Kidney epithelial cell (primary cell): ENCODE results near the gene DEFB132. TPM values are rescaled to one million over a fixed set of nuclear protein-coding genes. Genes with fewer than 3 reads are reported as not detected.

Experiments
- DNase-seq: peaks from one replicate; pipeline ENCODE4 v3.0.0-alpha.2; 2010; ENCODE audit warnings: low read depth
- H3K27me3 ChIP-seq: 2 replicates; pipeline ENCODE4 v1.6.0; 2011; ENCODE audit warnings: low read length; ENCODE audit not compliant: control insufficient read depth, insufficient read depth
- H3K36me3 ChIP-seq: 2 replicates; pipeline ENCODE4 v1.5.1; 2011; ENCODE audit warnings: low read length; ENCODE audit not compliant: control insufficient read depth, insufficient read depth
- H3K4me3 ChIP-seq: 2 replicates; pipeline ENCODE4 v1.5.1; 2011; ENCODE audit warnings: low read depth, mild to moderate bottlenecking, control low read depth, low read length
- total RNA-seq: library from RNA; depleted of rRNA; stranded (reverse); fragments of >200 nt; gene quantifications from 2 replicates; pipeline ENCODE4 v1.2.3, GENCODE V29; 2015
- TF ChIP-seq, protein P1 (sequence below): IDR thresholded peaks from 2 replicates; pipeline ENCODE4 v1.5.1; 2011; ENCODE audit warnings: mild to moderate bottlenecking, moderate library complexity, low read length, control low read depth, inconsistent platforms; ENCODE audit not compliant: insufficient read depth, poor library complexity, severe bottlenecking

Gene DEFB132
- total RNA-seq, 1 donor from 2014 or later, result not detected

DNA sequence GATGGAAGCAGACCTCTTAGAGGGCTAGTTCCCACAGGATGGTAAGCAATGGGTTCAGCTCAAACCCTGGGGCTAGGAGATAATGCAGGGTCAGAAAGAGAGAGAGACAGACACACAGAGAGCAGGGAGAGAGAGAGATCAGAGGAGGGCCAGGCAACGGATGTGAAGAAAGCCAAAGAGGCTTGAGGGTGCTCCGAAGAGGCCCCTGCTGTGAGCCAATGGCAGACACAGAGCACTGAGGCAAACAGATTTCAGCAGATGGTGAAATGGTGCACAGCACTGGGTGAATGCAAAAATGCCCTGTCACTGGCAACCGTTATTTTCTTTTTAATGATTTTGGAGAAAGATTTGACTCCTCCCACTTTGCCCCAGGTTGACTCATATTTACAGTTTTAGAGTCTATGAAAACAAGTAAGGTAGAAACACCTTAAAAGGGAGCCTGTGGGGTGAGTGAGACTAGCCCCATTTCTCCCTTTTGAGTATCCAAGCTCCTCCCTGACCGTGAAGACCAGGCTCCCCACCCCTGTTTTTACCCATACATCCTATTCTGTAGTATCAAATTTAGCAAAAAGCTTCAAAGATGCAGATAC is 840 bp downstream of the DEFB132 start:
- TF ChIP-seq, protein P1, sequence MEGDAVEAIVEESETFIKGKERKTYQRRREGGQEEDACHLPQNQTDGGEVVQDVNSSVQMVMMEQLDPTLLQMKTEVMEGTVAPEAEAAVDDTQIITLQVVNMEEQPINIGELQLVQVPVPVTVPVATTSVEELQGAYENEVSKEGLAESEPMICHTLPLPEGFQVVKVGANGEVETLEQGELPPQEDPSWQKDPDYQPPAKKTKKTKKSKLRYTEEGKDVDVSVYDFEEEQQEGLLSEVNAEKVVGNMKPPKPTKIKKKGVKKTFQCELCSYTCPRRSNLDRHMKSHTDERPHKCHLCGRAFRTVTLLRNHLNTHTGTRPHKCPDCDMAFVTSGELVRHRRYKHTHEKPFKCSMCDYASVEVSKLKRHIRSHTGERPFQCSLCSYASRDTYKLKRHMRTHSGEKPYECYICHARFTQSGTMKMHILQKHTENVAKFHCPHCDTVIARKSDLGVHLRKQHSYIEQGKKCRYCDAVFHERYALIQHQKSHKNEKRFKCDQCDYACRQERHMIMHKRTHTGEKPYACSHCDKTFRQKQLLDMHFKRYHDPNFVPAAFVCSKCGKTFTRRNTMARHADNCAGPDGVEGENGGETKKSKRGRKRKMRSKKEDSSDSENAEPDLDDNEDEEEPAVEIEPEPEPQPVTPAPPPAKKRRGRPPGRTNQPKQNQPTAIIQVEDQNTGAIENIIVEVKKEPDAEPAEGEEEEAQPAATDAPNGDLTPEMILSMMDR, result no peak
- no peak for DNase-seq
- H3K36me3 ChIP-seq, result no peaks in the 10 kb centered on the region
- H3K4me3 ChIP-seq, result no peak overlapping the region
- peaks cover 2% of the 10 kb centered on the region for H3K27me3 ChIP-seq

- peaks cover 2% of the 10 kb centered on the region for H3K27me3 ChIP-seq
- TF ChIP-seq, protein P1, result peak; percentile 7
- H3K4me3 ChIP-seq, result no peak overlapping the region
- H3K36me3 ChIP-seq, result no peaks in the 10 kb centered on the region
- no peak for DNase-seq
Measured at GRCh38 chr20:258963-259362, 1.4 kb downstream of the DEFB132 start.

DNA sequence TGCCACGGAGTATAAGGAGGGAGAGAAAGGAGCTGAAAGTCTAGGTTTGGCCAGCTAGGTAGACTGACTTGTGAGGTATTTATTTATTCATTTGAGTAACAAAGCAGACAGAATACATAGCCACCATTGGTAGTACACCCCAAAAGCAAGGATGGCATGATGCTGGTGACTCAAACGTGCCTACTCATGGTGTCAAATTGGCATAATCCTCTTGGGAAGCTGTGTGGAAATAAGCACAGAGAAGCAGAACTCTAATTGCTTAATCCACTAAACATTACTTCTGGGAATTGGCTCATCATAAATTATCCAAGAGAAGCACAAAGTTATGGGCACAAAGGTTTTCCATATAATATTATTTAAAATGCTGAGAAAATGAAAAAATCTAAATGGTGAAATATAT is 2.5 kb downstream of the DEFB132 start:
- Histone ChIP-seq H3K4me3 (no peak overlapping the region), H3K27me3 (peaks cover 2% of the 10 kb centered on the region), H3K36me3 (no peaks in the 10 kb centered on the region)
- TF ChIP-seq, protein P1, result no peak
- DNase-seq, result no peak

DNA sequence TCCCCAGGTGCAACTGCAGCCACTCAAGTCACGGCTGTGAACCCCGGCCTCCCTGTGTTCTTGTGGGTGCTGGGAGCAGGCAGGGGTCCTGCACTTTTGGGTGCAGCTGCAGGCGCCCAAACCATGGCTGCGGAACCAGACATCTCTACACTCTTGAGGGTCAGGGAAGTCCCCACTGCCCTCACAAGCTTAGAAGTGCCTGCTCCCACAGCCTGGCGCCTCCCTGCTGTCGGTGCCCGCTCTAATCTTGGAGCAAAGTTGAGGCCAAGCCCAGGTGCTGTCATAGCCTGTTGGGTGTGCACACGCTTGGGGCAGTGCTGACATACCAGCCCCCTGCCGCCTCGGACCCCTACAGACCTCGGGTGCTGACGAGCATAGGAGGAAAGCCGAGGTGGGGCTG is 6.2 kb downstream of the DEFB132 start:
- no peak for DNase-seq
- Histone ChIP-seq H3K36me3 (no peaks in the 10 kb centered on the region), H3K4me3 (no peak overlapping the region), H3K27me3 (no peaks in the 10 kb centered on the region)
- TF ChIP-seq, protein P1, result no peak

GRCh38 chr20:266596-267562 is 9.4 kb downstream of the DEFB132 start:
- Histone ChIP-seq H3K27me3 (no peaks in the 10 kb centered on the region), H3K4me3 (peak overlapping the region; percentile 41), H3K36me3 (no peaks in the 10 kb centered on the region)
- TF ChIP-seq, protein P1, result peak; percentile 98
- peak; percentile 55 for DNase-seq

- Histone ChIP-seq H3K27me3 (no peaks in the 10 kb centered on the region), H3K36me3 (no peaks in the 10 kb centered on the region), H3K4me3 (no peak overlapping the region)
- TF ChIP-seq, protein P1, result no peak
- DNase-seq, result no peak
Measured at GRCh38 chr20:270517-270916, 13.0 kb downstream of the DEFB132 start.
